Stimulated activated CD8-positive, alpha-beta memory T cell treated with anti-CD3 and anti-CD28 coated beads, Interleukin-15, amount 100 ng/mL, for 48 hours (primary cell): ENCODE data around the gene OR11H12.
"Not testable (repeated sequence)": the region's sequence is repeated elsewhere in the genome, so short reads cannot be mapped to it uniquely, and the experiment has no call there.

ENCODE experiments used
- DNase-seq, 2 donors: peaks; one replicate each; pipeline ENCODE4 v3.0.0-alpha.2; 2020; ENCODE audit warnings: low read depth in 2 of 2

OR11H12 gene, protein sequence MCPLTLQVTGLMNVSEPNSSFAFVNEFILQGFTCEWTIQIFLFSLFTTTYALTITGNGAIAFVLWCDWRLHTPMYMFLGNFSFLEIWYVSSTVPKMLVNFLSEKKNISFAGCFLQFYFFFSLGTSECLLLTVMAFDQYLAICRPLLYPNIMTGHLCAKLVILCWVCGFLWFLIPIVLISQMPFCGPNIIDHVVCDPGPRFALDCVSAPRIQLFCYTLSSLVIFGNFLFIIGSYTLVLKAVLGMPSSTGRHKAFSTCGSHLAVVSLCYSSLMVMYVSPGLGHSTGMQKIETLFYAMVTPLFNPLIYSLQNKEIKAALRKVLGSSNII

DNA sequence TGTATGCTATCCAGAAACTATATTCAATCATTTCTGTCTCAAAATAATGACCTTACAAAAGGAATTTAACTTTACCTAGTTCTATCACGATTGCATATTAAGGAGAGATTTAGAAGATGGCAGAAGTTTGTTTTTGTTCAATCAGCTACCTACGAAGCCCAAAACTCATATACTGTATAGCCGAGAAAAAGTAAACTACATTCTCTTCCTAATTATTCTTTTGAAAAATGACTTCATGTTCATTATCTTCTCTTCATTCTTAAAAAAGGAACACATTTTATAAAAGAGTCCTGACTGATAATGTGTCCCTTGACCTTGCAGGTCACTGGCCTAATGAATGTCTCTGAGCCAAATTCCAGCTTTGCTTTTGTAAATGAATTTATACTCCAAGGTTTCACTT, at the start of gene OR11H12:
OR11H12 (plus strand) TSS at position 301 of the 400 bp plus-strand sequence; CDS start at position 301, 0 bp downstream.
- DNase-seq, result not testable (repeated sequence)

DNA sequence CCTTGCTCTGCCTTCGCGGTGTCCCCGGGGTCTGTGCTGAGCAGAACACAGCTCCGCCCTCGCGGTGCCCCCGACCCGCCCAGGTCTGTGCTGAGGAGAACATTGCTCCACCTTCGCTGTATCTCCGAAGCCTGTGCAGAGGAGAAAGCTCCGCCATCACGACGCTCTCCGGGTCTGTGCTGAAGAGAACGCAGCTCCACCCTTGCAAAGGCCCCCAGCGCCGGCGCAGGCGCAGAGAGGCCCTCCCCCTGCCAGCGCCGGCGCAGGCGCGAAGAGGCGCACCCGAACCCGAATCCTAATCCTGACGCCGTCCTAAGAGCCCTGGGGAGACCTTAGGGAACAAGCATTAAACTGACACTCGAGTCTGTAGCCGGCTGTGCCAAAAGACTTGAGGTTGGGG, 18.0 kb upstream of the OR11H12 start:
- not testable (repeated sequence) for DNase-seq

DNA sequence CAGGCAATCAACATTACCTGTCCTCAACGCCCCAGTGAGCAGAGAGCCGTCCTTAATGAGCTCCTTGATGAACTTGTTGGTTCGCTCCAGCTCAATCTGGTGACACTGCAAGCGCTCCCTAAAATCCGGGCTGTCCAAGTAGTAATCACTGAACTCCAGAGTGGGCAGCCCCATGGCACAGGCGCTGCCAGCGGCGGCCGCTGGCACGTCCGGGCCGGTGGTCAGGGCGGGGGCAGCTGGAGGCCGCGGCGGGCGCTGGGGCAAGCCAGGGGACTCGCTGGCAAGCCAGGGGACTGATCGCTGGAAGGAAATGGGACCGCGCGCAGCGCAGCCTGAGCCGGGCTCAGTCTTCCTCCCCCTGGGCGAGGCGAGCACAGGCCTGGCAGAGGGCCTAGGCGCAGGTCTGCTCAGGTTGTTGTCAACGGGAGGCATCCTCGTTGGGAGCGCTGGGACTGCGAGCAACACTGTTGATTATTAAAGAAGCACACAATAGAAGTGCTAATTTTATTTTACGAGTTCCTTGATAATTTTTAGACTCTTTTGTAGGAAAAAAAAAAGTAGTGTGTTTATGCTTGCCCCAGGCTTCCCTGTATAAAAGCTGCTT, 25.8 kb downstream of the OR11H12 start:
- DNase-seq, result not testable (repeated sequence)

DNA sequence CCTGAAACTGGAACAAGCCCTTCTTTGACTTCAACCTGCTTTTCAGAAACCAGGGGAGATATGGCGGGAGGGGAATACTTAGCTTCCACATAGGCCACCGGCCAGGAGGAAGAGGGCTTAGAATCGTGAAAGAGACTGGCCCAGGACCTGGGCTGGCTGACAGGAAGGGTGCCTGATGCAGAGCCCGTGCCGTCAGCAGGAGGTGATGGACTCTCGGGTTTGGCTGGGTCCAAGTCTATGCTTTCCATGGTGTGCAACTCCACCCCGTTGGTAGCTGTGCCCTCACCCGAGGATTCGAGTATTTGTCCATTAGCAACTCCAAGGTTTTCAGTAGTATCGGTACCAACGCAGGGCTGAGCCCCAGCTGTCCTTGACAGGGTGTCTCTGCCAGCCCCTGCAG, 35.1 kb downstream of the OR11H12 start:
- not testable (repeated sequence) for DNase-seq

DNA sequence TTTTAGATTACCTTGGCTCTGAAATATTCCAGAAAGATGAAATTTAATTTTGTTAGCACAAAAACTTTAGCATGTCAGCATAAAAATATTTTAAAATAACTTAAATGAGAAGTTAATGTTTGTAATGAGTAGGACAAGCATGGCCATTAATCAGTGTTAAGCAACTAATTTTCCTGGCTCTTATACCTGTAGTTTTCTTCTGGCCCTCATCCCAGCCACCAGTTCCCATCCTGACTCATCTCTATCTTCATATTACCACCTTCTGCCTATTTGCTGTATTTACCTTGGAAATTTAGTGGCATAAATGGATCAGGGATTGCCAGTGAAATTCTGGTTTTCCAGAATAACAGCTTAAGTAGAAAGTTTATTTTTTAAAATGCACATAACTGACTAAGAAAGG, 37.1 kb downstream of the OR11H12 start:
- DNase-seq, result not testable (repeated sequence)

DNA sequence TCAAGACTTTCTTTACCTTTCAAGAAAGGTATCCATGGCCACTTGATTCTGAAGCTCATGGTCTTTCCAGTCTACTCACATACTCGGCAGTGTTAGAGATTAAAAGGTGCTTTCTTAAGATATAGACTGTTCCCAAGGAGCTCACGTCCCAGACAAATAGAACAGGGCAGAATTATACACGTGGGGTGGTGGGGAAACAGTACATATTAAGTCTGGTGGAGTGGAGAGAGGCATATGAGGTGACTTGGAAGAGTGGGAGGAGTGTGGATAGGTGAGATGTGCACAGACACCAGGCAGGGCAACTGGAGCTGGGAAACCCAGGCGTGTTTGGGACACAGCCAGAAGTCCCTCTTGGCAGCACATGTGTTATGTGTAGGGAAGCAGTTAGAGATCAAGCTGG, 37.9 kb downstream of the OR11H12 start:
- DNase-seq, result not testable (repeated sequence)

DNA sequence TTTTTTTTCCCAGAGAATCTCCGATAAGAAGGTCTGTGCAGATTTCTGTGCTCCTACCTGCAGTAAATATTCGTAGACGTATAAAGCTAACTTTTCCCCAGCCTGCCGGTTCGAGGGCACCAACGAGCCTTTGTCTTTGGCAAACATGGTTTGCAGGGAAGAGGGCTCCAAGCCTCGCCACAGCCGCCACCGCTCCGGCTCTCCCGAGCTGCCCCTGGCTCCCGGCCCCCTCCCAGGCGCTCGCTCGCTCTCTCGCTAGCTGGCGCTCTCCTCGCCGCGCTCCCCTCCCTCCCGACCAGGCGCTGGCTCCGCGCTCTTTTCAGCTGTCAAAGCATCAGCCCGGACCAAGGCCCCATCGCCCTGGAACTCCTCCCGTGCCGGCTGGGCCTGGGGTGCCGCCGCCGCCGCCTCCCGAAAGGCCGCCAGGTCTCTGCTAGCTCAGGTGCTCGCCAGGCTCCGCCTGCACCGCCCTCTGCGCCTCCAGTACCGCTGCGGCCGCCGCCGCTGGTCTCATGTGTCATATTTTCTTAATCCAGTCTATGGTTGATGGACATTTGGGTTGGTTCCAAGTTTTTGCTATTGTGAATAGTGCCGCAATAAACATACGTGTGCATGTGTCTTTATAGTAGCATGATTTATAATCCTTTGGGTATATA, 45.3 kb downstream of the OR11H12 start:
- not testable (repeated sequence) for DNase-seq
